ENCODE data around the gene MCF2L2.

MCF2L2 gene

DNA sequence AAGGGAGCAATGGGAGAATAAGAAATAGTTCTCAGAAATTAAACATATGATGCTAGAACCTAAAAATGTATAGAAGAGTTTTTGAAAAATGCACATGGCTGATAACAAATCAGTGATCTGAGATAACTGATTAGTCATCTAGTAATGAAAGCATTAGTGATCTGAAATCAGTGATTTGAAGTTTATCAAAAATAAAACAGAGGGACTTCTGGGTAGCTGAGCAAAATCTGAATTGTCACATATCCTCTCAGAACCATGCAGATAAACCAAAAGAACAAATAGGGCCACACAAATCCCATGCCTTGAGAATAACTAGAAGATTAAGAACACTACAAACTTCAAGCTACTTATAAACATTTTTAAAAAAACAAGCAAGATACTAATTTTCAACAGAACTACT is 71.5 kb downstream of the MCF2L2 start:
- ChIA-PET CTCF (interaction anchor here (1.3 kb wide), 1 partner anchor 234 kb away, joined by 3 read pairs; no protein-coding TSS in a partner anchor), POLR2A (no interaction called here)
- TF ChIP-seq, protein P1, sequence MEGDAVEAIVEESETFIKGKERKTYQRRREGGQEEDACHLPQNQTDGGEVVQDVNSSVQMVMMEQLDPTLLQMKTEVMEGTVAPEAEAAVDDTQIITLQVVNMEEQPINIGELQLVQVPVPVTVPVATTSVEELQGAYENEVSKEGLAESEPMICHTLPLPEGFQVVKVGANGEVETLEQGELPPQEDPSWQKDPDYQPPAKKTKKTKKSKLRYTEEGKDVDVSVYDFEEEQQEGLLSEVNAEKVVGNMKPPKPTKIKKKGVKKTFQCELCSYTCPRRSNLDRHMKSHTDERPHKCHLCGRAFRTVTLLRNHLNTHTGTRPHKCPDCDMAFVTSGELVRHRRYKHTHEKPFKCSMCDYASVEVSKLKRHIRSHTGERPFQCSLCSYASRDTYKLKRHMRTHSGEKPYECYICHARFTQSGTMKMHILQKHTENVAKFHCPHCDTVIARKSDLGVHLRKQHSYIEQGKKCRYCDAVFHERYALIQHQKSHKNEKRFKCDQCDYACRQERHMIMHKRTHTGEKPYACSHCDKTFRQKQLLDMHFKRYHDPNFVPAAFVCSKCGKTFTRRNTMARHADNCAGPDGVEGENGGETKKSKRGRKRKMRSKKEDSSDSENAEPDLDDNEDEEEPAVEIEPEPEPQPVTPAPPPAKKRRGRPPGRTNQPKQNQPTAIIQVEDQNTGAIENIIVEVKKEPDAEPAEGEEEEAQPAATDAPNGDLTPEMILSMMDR (IDR thresholded peaks at IDR 0.05; ENCODE audit: insufficient read depth, low read length, missing control alignments), result no peak
- DNase-seq (ENCODE audit: low read depth, low spot score), result no peak
- no peak overlapping the region for H3K4me3 ChIP-seq (ENCODE audit: low read depth, low read length)

DNA sequence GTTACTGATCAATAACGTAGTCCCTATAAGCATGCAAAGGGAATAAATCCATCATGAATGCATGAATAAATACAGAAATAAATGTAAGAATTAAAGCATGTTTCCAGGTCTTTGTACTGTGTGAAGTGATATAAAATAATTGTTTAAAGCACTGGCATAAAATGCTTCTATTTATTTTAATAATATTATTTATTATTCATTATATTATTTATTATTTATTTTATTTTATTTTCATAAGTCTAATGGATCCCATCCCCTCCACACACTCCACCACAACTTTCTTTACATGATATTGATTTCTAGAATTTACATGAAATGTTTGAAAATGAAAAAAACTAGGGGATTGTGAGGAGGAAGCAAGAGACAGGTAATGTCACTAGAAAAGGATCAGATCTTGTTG is 73.5 kb downstream of the MCF2L2 start:
- CTCF ChIA-PET, result no interaction called here
- POLR2A ChIA-PET, result no interaction called here
- DNase-seq (ENCODE audit: low read depth, low spot score), result no peak

DNA sequence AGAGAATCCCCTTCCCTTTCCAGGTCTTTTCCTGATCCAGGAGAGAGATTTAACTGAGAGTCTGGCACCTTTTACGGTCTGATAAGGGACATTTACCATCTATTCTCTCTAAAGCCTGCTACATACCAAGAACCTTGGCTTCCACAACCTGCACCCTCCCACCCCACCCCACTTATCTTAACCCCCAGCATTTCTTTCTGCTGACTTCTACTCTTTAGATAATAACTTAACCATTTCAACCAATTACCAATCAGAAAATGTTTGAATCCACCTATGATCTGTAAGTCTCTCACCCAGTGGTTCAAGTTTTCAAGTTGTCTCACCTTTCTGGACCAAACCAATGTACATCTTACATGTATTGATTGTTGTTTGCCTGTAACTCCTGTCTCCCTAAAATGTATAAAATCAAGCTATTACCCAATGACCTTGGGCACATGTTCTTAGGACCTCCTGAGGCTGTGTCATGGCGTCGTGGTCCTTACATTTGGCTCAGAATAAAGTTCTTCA is 74.0 kb downstream of the MCF2L2 start:
- ChIA-PET CTCF (no interaction called here), POLR2A (no interaction called here)
- TF ChIP-seq, protein P1 (IDR thresholded peaks at IDR 0.05; ENCODE audit: insufficient read depth, low read length, missing control alignments), result no peak
- DNase-seq (ENCODE audit: low read depth, low spot score), result no peak
- H3K4me3 ChIP-seq (ENCODE audit: low read depth, low read length), result no peak overlapping the region

More for the DNA sequence above, 73.5 kb downstream of the MCF2L2 start:
- no peak overlapping the region for H3K4me3 ChIP-seq (ENCODE audit: low read depth, low read length)
- TF ChIP-seq, protein P1 (IDR thresholded peaks at IDR 0.05; ENCODE audit: insufficient read depth, low read length, missing control alignments), result no peak

DNA sequence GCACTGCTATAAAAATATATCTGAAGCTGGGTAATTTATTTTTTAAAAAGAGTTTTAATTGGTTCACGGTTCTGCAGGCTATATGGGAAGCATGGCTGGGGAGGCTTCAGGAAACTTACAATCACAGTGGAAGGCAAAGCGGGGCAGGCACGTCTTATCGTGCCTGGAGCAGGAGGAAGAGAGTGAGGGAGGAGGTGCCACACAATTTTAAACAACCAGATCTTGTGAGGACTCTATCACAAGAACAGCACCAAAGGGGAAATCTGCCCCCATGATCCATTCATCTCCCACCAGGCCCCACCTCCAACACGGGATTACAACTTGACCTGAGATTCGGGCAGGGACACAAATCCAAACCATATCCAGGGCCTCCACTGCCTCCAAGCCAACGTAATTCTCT is 75.0 kb downstream of the MCF2L2 start:
- ChIA-PET CTCF (interaction anchor here (0.6 kb wide), 1 partner anchor 148 kb away, joined by 3 read pairs; no protein-coding TSS in a partner anchor), POLR2A (no interaction called here)
- H3K4me3 ChIP-seq (ENCODE audit: low read depth, low read length), result no peak overlapping the region
- DNase-seq (ENCODE audit: low read depth, low spot score), result no peak
- TF ChIP-seq, protein P1 (IDR thresholded peaks at IDR 0.05; ENCODE audit: insufficient read depth, low read length, missing control alignments), result no peak

DNA sequence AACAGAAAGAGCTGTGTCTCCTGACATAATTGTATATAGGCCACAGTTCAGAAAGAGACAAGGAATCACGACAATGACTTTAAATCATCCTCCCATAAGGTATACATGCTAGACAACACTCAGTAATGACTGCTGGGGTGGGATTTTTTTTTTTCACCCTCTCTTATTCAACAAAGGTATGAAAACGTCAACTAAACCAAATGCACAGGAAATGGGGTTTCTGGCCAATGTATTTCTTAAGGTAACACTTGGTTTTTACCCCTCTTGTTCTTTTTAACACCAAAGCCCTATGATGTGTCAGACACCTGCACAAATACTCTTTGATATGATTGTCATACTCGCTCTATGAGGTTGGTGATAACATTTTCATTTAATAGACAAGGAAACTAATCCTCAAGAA is 78.3 kb downstream of the MCF2L2 start:
- TF ChIP-seq, protein P1 (IDR thresholded peaks at IDR 0.05; ENCODE audit: insufficient read depth, low read length, missing control alignments), result no peak
- H3K4me3 ChIP-seq (ENCODE audit: low read depth, low read length), result no peak overlapping the region
- POLR2A ChIA-PET, result no interaction called here
- CTCF ChIA-PET, result interaction anchor here (0.8 kb wide), 1 partner anchor 166 kb away, joined by 4 read pairs; no protein-coding TSS in a partner anchor
- DNase-seq (ENCODE audit: low read depth, low spot score), result no peak

DNA sequence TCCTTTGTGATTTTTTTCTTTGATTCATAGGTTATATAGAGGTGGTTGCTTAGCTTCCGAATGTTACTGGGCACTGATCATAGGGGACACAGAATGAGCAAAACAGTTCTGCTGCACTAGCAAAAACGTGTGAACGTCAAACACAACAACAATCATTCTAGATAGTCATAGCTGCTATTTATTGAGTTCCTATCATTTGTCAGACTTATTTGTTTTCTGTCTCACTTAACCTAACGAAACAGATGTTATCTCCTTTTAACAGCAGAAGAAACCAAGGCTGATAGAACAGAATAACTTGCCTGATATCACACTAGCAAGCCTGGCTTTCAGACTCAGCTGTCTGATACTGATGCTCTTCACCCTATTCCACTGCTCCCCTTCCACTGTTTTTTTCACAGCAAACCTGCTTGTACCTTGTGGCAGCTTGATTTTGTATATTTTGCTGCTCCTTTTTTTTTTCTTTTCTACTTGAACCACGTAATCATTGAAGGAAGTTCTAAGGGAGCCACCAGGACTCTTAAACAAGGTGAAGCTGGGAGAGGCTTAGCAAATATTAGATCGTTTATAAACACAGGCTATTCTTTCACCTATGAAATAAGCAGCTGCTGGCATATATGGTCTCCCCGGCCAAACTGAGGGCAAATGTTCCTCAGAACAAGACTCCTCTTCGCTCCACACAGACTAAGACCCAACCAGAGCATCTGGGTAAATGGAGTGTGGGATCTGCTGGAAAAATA is 78.8 kb downstream of the MCF2L2 start:
- H3K4me3 ChIP-seq (ENCODE audit: low read depth, low read length), result no peak overlapping the region
- TF ChIP-seq, protein P1 (IDR thresholded peaks at IDR 0.05; ENCODE audit: insufficient read depth, low read length, missing control alignments), result no peak
- ChIA-PET POLR2A (no interaction called here), CTCF (interaction anchor here (0.8 kb wide), 1 partner anchor 165 kb away, joined by 4 read pairs; no protein-coding TSS in a partner anchor)
- DNase-seq (ENCODE audit: low read depth, low spot score), result no peak
